Amniotic stem cell (primary cell): Measurements from ENCODE around the gene SCFD2.
"Not testable (repeated sequence)": the region's sequence is repeated elsewhere in the genome, so short reads cannot be mapped to it uniquely, and the experiment has no call there.

Experiments
- DNase-seq: peaks from one replicate; lab custom pipeline; 2025; lab: John Stamatoyannopoulos, UW

SCFD2 gene

GRCh38 chr4:53101191-53101581, 264.7 kb downstream of the SCFD2 start:
- peak; percentile 21 for DNase-seq

GRCh38 chr4:53100501-53101190, 265.2 kb downstream of the SCFD2 start:
- DNase-seq = no peak

DNA sequence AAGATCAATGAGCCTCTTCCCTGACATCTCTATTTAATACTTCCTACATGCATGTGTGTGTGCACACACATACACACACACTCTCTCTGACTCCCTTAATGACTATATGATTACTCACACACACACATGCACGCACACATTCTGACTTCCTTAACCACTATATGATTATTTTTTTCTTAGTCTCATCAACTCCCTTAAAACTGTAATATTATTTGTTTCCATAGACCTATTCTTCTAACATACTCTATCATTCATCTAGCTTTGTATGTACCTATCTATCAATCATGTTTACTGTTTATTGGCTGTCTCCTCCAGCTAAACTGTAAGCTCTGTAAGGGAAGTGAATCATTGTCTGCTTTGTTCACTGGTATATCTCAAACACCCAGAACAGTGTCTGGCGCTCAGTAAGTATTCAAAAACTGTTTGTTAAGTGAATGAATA, 267.2 kb downstream of the SCFD2 start:
- DNase-seq = no peak

GRCh38 chr4:53094040-53094439, 271.8 kb downstream of the SCFD2 start:
- DNase-seq = no peak

- no peak for DNase-seq
Observed at GRCh38 chr4:53089936-53090729, 275.7 kb downstream of the SCFD2 start.

GRCh38 chr4:53088152-53088551, 277.7 kb downstream of the SCFD2 start:
- no peak for DNase-seq

DNA sequence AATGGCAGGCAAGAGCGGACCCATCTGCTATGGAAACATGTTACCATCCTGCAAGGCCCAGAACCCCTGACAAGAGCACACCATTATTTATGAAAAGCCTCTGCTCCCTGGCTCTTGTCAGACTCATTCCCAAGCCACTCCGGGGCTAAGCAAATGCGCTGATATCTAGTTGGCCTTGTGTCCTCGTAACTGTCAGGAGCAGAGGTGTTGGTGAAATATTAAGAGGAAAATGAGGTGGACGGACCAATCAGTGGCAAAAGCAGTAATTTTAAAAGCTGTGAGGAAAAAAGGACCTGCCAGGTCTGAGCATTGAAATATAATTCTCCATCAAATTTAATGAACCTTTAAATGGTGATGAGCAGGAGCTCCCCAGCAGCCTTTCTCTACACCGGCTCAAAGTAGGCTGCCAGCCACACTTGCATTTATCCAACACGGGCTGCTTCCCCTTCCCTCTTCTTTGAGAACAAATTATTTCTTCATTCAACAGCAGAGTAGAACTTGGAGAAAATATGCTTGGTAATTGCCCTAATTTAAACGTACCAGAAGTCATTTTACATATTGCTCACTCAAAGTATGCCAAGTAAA, 289.4 kb downstream of the SCFD2 start:
- DNase-seq = no peak

DNA sequence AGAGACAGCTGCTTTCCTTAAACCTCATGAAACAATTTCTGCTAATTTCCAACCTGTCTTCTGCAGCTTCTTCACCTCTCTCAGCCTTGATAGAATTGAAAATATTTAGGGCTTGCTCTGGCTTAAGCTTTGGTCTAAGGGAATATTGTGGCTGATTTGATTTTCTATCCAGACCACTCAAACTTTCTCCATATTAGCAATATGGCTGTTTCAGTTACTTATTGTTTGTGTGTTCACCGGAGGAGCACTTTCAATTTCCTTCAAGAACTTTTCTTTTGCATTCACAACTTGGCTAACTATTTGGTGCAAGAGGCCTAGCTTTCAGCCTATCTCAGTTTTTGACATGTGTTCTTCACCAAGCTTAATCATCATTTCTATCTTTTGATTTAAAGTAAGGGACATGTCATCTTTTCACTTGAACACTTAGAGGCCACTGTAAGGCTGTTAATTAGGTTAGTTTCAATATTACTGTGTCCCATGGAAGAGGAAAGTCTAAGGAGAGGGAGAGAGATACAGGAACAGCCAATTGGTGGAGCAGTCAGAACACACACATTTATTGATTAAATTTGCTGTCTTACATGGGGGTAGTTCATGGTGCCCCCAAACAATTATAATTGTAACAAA, 290.6 kb downstream of the SCFD2 start:
- no peak for DNase-seq

GRCh38 chr4:53068755-53069330, 297.0 kb downstream of the SCFD2 start:
- no peak for DNase-seq

GRCh38 chr4:53067125-53067802, 298.6 kb downstream of the SCFD2 start:
- no peak for DNase-seq

GRCh38 chr4:53066155-53066554, 299.7 kb downstream of the SCFD2 start:
- DNase-seq = no peak

DNA sequence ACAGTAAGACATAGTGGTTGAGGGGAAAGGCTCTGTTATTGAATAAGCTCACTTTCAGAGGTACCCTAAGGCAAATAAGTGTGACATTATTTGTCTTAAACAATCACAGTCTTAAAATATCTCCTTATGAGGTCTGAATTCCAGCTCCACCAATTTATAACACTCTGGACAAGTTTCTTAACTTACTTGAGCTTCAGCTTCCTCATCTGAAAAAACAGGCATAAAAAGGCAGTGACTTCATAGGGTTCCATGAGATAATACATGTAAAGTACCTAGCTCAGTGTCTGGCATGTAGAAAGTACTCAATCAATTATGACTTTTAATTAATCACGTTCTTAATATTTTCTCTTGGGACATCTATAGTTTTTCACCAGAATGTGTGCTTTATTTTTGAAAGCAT, 301.3 kb downstream of the SCFD2 start:
- DNase-seq = no peak

DNA sequence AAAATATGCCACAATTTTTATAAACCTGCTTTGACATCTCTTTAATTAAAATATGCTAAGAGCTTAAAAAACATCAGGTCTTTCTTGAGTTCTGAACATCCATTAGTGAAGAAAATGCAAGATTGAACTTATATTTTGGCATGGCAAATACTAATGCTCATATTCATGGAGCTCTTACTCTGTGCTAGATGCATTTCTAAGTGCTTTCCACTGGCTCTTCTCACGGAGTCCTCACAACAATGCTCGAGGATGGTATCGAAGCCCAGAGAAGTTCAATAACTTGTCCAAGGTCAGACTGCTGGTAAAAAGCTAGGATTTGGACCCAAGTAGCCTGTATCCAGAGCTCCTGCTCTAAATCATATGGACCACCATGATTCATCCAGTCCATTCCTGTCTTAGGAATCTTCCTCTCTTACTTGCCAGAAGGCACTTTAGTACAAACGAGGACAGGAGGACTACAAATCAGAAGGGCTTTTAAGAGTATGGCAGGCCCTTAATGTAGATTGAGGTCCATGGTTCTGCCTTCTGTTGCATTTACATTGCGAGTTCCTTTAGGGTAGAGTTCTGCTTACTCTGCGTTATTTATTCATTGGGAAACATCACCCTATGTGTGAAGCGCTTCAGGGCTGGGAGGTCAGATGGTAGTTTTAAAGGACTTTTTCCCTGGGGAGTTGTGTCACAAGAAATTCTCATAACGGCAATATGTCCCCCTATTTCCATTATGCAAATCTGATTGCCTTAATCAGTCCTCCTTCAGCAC, 304.6 kb downstream of the SCFD2 start:
- DNase-seq = no peak

DNA sequence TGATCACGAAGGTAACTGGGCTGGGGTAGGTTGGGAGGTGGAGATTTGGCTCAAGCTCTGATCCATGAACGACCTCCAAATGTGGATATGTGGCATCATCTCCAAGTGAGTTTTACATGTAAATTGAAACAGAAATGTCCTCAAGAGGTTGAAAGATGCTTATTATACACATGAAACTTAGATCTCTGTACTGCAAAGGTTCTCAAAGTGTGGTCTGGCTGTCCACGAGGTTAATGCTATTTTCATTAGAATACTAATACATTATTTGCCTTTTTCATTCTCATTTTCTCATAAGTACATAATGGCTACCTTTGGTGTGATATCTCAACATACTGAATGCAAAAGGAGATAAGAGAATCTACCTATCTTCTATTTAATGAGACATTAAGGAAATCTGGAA, 305.6 kb downstream of the SCFD2 start:
- no peak for DNase-seq

DNA sequence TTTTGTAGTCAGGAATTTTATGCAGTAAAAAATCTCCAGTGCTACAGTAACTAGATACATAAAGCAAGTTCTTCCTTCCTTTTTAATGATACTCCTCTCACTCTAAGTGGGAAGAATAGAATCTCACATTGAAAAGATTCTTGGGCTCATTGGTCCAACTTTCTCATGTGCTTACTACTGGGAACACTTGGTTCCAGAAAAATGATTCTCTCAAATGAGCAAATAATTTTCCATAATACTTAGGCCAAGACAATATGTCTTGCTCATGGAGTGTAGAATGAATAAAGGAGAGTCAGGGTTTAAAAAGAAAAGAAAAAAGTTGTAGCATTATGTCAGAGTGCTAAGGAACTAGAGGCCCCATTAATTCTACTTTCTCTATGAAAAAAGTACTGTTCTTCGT, 306.0 kb downstream of the SCFD2 start:
- DNase-seq = no peak

DNA sequence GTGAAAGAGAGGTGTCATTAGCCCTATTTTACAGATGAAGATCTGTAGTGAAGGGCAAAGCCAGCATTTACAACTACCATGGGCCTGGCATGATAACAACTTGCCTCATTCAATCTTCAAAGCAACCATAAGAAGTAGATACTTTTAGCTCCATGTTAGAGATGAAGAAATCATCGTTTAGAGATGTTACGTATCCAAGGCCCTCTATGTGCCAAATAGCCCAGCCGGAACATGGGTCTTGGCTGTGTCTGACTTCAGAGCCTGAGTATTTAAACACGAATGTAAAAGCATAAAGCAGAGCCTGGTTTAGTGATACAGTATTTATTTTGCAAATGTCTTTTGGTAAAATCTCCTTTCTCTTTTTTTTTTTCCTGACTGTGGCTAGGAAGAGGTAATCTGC, 306.6 kb downstream of the SCFD2 start:
- DNase-seq = no peak

- no peak for DNase-seq
Observed at GRCh38 chr4:53057679-53058078, 308.2 kb downstream of the SCFD2 start.

- not testable (repeated sequence) for DNase-seq
Observed at GRCh38 chr4:53057108-53057507, 308.8 kb downstream of the SCFD2 start.

DNA sequence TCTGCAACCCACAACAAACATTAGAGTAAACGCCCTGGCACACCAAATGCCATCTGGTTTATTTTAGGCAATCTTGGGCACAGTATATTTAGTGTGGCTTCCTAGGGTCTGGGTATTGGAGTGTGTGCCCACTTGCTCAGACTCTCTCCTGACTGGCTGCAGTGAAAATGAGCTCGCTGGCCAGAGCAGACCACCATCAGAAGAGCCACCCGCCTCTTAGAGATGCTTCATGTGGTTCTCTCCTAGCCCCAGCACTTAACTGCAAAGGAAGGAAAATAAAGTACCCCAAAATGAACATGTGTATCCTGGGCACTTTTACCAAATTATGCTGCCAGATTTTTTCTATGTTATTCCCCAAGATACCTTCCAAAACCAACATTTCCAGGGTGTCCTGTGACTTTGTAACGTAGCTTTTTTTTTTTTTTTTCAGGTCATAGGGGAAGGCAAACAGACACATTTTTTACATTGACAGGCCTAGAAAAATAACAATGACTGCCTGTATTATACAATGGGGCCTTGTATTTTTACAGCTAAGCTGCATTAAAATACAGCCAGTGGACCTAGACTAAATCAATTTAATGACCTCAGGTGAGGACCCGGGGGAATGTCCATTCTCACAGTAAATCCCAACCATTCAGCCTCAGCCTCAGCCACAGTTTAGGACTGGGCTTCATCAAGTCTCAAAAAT, 310.0 kb downstream of the SCFD2 start:
- no peak for DNase-seq

DNA sequence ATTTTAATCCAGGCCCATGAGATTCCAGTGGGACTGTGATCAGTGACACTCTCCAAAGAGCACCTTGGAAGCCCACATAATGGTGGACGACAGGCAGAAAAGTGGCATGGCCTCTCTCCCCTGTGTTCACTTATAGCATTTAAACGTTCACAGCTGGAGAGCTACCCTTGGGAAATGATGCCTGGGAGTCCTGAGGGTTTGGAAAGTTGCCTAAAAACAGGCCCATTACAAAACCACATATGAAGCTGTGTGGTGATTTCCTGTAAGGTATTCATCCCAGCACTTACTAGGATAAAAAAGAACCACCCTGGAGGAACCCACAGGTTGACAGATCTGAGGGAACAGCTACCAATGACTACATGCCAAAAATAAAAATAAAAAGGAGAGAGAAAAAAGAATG, 310.6 kb downstream of the SCFD2 start:
- no peak for DNase-seq
